HepG2 (cell line): ENCODE results near the gene PAN2. TPM values are rescaled to one million over a fixed set of nuclear protein-coding genes. Genes with fewer than 3 reads are reported as not detected.

Source experiments
- HNF4A ChIP-seq: sonication (generic); formaldehyde crosslinking; IDR thresholded peaks from 2 replicates; pipeline ENCODE4 v1.4.0; 2020; ENCODE audit warnings: missing genetic modification reagents
- NAIF1 ChIP-seq: sonication (generic); formaldehyde crosslinking; IDR thresholded peaks from 2 replicates; pipeline ENCODE4 v1.5.0; 2020; ENCODE audit warnings: mild to moderate bottlenecking, missing genetic modification reagents, borderline replicate concordance
- NCOA1 ChIP-seq: sonication (generic); formaldehyde crosslinking; IDR thresholded peaks from 2 replicates; pipeline ENCODE4 v1.9.0; 2021; ENCODE audit warnings: missing genetic modification reagents
- NCOR1 ChIP-seq: fragments of 200-600 bp; sonication (generic); IDR thresholded peaks from 2 replicates; pipeline ENCODE4 v1.7.0; 2017; ENCODE audit warnings: antibody characterized with exemption, low read length, borderline replicate concordance
- PRMT3 ChIP-seq: sonication (generic); formaldehyde crosslinking; IDR thresholded peaks from 2 replicates; pipeline ENCODE4 v1.8.1; 2022; ENCODE audit warnings: low read depth, mild to moderate bottlenecking, moderate library complexity, missing genetic modification reagents, borderline replicate concordance
- RAD21 ChIP-seq: fragments of 450-650 bp; formaldehyde crosslinking; IDR thresholded peaks from 2 replicates; pipeline ENCODE4 v1.5.0; 2020; ENCODE audit warnings: mild to moderate bottlenecking
- RCOR2 ChIP-seq: IDR thresholded peaks from 2 replicates; pipeline ENCODE4 v1.6.1; 2016; ENCODE audit warnings: missing biosample characterization, missing genetic modification reagents
- SCMH1 ChIP-seq: sonication (generic); formaldehyde crosslinking; IDR thresholded peaks from 2 replicates; pipeline ENCODE4 v1.9.0; 2021; ENCODE audit warnings: missing genetic modification reagents, mild to moderate bottlenecking, borderline replicate concordance
- TP53 ChIP-seq: sonication (generic); formaldehyde crosslinking; conservative IDR thresholded peaks from 2 replicates; pipeline ENCODE4 v1.4.0; 2020; ENCODE audit warnings: missing genetic modification reagents
- ZBTB14 ChIP-seq: sonication (generic); formaldehyde crosslinking; IDR thresholded peaks from 2 replicates; pipeline ENCODE4 v1.4.0; 2020; ENCODE audit warnings: missing genetic modification reagents
- ZIK1 ChIP-seq: sonication (generic); formaldehyde crosslinking; IDR thresholded peaks from 2 replicates; pipeline ENCODE4 v1.5.0; 2020; ENCODE audit warnings: mild to moderate bottlenecking, low read depth, missing genetic modification reagents, borderline replicate concordance
- ZNF326 ChIP-seq: sonication (generic); formaldehyde crosslinking; IDR thresholded peaks from 2 replicates; pipeline ENCODE4 v1.4.0; 2020; ENCODE audit warnings: missing genetic modification reagents, borderline replicate concordance
- ZNF468 ChIP-seq: sonication (generic); formaldehyde crosslinking; IDR thresholded peaks from 2 replicates; pipeline ENCODE4 v1.8.0; 2022; ENCODE audit warnings: mild to moderate bottlenecking, moderate library complexity, missing genetic modification reagents
- ZNF678 ChIP-seq: sonication (generic); formaldehyde crosslinking; IDR thresholded peaks from 2 replicates; pipeline ENCODE4 v1.4.0; 2020; ENCODE audit warnings: mild to moderate bottlenecking, missing genetic modification reagents
- ZNF790 ChIP-seq: sonication (generic); formaldehyde crosslinking; IDR thresholded peaks from 2 replicates; pipeline ENCODE4 v1.8.0; 2022; ENCODE audit warnings: missing genetic modification reagents, mild to moderate bottlenecking, borderline replicate concordance
- polyA plus RNA-seq, 8 experiments: library from polyadenylated mRNA; depleted of rRNA in 3 of 8; stranded (reverse) in 7 of 8; unstranded in 1 of 8; fragments of >200 nt; fragmentation: Illumina TruSeq in 4 of 8; extraction: Trizol in 4 of 8; gene quantifications; 2 replicates each; pipeline versions ENCODE4 v1.2.1 to v1.2.3, GENCODE V29; 2011 to 2016; ENCODE audit warnings: low read depth in 4 of 8, missing spikeins in 1 of 8, mixed read lengths in 1 of 8; ENCODE audit not compliant: insufficient read depth in 1 of 8
- total RNA-seq, 5 experiments: library from RNA; depleted of rRNA; stranded (reverse); fragments of >200 nt; fragmentation: Illumina TruSeq; extraction: Trizol; gene quantifications; 2 replicates each; pipeline ENCODE4 v1.2.3, GENCODE V29; 2016; ENCODE audit warnings: low read depth in 1 of 5
- TF ChIP-seq, protein P1 (sequence below): sonication (generic); formaldehyde crosslinking; IDR thresholded peaks from 2 replicates; pipeline ENCODE4 v1.5.1; 2020; ENCODE audit warnings: mild to moderate bottlenecking, missing genetic modification reagents, moderate library complexity
- TF ChIP-seq, protein P2 (sequence below): sonication (generic); formaldehyde crosslinking; IDR thresholded peaks from 2 replicates; pipeline ENCODE4 v1.8.1; 2022; ENCODE audit warnings: low read depth, mild to moderate bottlenecking, missing genetic modification reagents
- TF ChIP-seq, protein P3 (sequence below): IDR thresholded peaks from 2 replicates; pipeline ENCODE4 v1.6.1; 2012; ENCODE audit warnings: inconsistent platforms
- TF ChIP-seq, protein P4 (sequence below): sonication (generic); formaldehyde crosslinking; IDR thresholded peaks from 2 replicates; pipeline ENCODE4 v1.5.0; 2020; ENCODE audit warnings: mild to moderate bottlenecking, missing genetic modification reagents

Gene PAN2
- total and polyA plus RNA-seq, 2 of the 13 experiments (the other 11 are each of a cell fraction or from before 2014, with no cell fraction given), result 27.2 to 61.1 TPM

DNA sequence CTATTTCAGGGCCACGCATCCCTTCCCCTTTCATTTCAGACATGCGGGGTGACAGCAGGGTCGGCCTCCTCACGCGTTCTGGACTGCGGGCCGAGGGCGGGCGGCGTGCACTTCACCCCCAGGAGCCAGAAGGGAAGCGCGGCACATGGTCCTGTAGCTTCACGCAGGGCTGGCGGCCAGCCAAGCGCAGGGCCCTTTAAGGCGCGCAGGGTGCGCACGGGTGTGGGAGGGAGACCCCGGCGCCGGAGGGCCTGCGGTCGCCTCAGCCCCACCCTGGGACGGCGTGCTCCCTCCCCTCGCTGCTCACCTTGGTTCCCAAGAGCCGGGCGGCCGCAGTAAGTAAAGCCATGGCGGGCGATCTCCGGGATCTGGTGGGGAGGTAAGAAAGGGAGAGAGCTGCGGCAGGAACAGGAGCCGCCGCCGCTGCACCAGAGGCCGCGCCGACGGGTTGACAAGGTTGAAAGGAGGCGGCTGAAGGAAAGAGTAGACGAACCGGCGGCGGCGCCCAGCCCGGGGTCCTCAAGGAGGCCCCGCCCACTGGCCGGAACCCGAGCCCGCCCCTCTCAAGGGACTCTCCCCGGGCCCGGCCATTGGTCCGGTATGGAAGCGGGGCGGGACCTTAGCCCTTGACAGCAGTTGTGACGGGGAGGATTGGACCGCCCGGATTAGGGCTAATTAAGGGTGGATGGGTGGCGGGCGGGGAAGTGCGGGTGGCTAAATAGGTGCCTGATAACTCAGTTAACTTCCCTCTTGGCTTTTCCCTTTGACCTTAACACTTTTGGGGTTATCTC lies 33.8 kb downstream of the PAN2 start, which contains the start of gene CS (continued):
- TF ChIP-seq ZNF790 (CRISPR knock-in tag) (no peak), RCOR2 (CRISPR knock-in tag) (no peak), TP53 (CRISPR knock-in tag) (no peak), NAIF1 (CRISPR knock-in tag) (no peak), ZNF326 (no peak; the same call in 1 of the 2 replicates), ZNF678 (CRISPR knock-in tag) (no peak; the same call in 1 of the 2 replicates), HNF4A (CRISPR knock-in tag) (peak; percentile 20; the same call in 1 of the 2 replicates), RAD21 (CRISPR knock-in tag) (peak; percentile 59), NCOA1 (CRISPR knock-in tag) (peak; percentile 92), ZIK1 (CRISPR knock-in tag) (0 out of 2 replicates have a peak, but pooled peaks have one; percentile 11), ZBTB14 (CRISPR knock-in tag) (no peak), PRMT3 (CRISPR knock-in tag) (no peak), NCOR1 (no peak), ZNF468 (0 out of 2 replicates have a peak, but pooled peaks have one; percentile 74), SCMH1 (CRISPR knock-in tag) (no peak)
- TF ChIP-seq, protein P1, sequence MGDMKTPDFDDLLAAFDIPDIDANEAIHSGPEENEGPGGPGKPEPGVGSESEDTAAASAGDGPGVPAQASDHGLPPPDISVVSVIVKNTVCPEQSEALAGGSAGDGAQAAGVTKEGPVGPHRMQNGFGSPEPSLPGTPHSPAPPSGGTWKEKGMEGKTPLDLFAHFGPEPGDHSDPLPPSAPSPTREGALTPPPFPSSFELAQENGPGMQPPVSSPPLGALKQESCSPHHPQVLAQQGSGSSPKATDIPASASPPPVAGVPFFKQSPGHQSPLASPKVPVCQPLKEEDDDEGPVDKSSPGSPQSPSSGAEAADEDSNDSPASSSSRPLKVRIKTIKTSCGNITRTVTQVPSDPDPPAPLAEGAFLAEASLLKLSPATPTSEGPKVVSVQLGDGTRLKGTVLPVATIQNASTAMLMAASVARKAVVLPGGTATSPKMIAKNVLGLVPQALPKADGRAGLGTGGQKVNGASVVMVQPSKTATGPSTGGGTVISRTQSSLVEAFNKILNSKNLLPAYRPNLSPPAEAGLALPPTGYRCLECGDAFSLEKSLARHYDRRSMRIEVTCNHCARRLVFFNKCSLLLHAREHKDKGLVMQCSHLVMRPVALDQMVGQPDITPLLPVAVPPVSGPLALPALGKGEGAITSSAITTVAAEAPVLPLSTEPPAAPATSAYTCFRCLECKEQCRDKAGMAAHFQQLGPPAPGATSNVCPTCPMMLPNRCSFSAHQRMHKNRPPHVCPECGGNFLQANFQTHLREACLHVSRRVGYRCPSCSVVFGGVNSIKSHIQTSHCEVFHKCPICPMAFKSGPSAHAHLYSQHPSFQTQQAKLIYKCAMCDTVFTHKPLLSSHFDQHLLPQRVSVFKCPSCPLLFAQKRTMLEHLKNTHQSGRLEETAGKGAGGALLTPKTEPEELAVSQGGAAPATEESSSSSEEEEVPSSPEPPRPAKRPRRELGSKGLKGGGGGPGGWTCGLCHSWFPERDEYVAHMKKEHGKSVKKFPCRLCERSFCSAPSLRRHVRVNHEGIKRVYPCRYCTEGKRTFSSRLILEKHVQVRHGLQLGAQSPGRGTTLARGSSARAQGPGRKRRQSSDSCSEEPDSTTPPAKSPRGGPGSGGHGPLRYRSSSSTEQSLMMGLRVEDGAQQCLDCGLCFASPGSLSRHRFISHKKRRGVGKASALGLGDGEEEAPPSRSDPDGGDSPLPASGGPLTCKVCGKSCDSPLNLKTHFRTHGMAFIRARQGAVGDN (CRISPR knock-in tag), result peak; percentile 90
- TF ChIP-seq, protein P2, sequence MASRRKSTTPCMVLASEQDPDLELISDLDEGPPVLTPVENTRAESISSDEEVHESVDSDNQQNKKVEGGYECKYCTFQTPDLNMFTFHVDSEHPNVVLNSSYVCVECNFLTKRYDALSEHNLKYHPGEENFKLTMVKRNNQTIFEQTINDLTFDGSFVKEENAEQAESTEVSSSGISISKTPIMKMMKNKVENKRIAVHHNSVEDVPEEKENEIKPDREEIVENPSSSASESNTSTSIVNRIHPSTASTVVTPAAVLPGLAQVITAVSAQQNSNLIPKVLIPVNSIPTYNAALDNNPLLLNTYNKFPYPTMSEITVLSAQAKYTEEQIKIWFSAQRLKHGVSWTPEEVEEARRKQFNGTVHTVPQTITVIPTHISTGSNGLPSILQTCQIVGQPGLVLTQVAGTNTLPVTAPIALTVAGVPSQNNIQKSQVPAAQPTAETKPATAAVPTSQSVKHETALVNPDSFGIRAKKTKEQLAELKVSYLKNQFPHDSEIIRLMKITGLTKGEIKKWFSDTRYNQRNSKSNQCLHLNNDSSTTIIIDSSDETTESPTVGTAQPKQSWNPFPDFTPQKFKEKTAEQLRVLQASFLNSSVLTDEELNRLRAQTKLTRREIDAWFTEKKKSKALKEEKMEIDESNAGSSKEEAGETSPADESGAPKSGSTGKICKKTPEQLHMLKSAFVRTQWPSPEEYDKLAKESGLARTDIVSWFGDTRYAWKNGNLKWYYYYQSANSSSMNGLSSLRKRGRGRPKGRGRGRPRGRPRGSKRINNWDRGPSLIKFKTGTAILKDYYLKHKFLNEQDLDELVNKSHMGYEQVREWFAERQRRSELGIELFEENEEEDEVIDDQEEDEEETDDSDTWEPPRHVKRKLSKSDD (CRISPR knock-in tag), result no peak
- TF ChIP-seq, protein P3, sequence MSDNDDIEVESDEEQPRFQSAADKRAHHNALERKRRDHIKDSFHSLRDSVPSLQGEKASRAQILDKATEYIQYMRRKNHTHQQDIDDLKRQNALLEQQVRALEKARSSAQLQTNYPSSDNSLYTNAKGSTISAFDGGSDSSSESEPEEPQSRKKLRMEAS, result peak; percentile 94
- TF ChIP-seq, protein P4, sequence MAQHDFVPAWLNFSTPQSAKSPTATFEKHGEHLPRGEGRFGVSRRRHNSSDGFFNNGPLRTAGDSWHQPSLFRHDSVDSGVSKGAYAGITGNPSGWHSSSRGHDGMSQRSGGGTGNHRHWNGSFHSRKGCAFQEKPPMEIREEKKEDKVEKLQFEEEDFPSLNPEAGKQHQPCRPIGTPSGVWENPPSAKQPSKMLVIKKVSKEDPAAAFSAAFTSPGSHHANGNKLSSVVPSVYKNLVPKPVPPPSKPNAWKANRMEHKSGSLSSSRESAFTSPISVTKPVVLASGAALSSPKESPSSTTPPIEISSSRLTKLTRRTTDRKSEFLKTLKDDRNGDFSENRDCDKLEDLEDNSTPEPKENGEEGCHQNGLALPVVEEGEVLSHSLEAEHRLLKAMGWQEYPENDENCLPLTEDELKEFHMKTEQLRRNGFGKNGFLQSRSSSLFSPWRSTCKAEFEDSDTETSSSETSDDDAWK, result no peak
